ENCODE measurements around the gene DRAXIN. TPM values are rescaled to one million over a fixed set of nuclear protein-coding genes. Genes with fewer than 3 reads are reported as not detected.

Gene DRAXIN
- polyA plus RNA-seq, 12 donors = 0.26 to 0.52 (median 0.35) TPM; not detected in 2

DNA sequence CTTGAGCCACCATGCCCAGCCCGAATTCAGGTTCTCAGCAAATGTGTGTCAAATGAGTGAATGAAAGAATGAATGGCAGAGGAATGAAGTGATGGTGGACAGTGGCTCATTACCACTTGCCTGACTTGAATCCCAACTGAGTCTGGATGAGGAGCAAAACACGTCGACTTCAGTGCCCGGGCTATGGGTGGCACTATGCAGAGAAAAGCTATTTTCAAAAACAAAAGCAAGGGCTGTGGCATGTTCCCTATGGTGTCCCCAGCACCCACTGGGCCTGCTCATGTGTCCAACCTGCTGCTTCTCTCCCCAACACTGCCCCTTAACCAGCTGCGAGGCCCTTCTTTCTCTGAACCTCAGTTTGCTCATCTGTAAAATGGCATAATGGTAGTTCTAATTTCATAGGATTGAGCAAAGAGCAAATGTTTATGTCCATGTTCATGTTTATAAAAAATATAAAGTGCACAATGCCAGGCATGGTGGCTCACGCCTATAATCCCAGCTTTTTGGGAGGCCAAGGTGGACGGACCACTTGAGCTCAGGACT, 6.2 kb upstream of the DRAXIN start:
- DNase-seq = no peak

DNA sequence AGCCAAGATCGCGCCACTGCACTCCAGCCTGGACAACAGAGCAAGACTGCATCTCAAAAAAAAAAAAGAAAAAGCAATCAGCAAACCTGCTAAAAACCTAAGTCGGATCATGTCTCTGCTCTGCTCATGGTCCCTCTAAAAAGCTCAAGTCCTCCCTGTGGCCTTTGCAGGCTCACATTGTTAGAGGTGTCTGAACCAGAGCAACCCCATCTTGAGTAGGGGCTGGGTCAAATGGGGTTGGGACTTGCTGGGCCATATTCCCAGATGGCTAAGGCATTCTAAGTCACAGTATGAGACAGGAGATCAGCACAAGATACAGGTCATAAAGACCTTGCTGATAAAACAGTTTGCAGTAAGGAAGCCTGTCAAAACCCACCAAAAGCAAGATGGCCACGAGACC, 3.0 kb upstream of the DRAXIN start:
- DNase-seq = no peak

DNA sequence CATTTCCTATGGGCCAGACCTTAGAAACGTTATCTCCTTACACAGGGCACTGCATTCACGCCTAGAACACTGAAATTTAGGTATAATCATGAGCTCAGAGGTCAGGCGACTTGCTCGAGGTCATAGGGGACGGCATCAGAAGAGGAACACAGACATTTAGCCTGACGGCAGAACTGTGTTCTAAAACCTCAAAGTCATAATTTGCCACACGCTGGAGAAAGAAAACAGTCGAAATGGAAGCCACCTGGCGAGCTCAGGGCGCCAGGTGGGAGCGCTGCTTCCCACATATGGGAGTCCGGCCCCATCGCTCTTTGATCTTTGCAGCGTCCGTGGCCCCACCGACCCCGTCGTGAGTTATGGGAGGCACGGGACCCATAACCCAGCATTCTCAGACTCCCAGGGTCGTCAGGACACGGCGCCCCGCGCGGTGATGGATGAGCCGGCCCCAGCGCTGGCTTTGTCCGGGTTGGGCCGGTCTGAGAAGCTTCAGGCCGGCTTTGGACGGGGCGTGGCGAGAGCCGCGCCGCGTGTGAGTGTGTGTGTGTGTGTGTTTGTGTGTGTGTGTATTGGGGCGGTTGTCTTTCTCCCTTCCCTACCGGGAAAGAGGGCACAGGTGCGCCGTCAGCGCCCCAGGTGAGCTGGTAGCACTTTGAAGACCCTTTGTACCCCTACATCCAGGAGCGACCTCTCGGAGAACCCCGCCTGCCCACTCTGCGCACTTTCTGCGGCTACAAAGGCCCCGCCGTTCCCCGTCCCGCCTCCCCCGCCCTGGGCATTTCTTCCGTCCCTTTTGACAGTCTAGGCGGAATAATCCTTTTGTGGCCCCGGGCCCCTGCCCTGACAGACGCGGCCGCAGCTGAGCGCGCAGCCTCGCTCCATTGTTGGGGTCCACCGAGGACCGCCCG, 861 bp upstream of the DRAXIN start:
- DNase-seq = no peak

DNA sequence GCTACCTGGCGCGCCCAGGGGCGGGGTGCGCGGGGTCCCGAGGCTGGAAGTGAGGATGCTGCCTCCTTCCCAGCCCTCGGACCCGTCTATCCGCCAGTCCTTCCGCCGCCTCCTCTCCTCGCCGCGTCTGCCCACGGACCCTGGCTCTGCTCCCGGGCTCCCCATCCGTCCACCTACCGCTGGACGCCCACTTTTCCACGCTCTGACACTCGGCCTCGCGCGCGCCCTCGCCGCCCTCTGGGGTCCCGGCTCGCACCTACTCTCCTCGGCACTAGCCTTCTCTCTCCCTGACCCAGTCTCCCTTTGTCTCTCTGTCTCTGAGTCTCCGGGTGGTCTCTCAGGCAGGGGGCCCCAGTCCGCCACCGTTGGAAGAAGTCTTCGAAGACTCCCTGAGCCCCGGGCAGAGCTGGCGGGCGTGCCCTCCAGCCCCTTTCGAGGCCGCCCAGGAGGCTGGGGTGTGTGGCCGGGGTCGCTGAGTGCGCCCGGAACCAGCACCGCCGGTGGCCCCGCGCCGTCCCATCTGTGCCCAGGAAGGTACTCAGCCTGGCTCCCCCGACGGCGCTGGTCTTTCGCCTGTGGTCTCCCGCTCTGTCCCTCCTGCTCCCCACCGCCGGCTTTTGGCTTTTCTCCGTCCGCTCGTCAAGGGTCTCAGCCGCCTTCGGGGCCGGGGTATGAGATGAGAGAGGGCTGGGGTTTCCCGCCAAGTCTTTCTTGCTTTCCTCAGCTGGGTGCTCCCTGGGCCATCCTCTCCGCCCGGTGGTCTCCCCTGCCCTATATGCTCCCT, 610 bp downstream of the DRAXIN start:
- DNase-seq = no peak

DNA sequence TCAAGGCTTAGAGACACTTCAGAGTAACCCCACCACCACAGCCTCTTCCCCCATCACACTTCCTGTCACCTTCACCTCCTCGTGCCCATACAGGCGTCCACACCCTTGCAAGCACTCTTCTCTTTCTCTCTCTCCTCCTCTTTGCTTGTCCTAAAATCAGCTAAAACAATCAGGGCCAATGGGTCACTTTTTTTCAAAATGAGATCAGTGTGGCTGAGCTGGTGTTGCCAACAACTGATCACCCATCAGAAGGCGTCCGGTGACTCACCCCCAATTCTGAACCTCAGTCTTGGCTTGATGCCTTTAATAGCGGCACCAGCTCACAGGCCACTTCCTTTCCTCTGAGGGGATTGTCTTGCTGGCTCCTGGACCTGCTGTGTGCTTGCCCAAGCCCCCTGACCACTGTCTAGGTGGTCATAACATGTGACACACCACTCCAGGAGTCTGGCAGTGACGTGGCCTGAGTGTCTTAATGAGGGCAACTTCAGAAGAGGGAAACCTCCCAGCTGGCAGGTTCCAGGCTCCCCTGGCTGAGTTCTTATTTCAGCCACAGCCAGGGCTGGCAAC, 1.6 kb downstream of the DRAXIN start:
- DNase-seq = no peak

DNA sequence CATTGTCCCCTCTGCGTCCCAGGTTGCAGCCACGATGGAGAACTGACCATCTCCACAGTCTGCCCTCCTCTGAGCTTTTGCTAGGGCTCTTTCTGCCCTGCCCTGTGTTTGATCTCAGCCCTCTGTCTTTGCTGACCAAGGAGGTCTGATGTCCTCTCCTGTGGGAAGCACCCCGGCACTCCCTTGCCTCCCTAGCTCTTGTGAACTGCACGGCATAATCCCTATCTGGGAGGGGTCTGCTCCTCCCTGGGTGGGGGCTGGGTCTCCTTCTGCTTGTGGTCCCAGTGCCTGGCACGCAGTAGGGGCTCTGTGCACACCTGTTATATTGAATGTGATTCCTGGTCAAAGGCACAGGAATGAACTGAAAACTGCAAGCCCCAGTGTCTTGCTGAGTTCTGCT, 2.4 kb downstream of the DRAXIN start:
- no peak for DNase-seq

DNA sequence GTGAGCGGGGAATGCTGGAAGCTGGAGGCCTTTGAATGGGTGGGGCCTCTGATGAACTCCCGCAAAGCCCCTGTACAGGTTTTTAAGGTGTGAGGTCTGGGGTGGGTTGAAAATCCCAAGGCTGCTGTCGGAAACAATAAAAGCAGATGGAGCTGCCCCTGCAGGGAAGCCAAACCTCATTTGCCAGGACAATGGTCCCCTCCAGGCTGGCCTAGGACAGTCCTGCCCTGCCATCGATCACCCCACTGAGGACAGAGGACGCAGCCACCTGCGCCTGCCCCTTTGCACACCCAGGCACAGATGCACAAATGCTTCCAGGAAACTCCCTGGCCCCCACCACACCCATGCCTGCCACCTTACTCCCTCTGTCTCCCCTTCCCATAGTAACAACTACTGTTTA, 4.4 kb downstream of the DRAXIN start:
- DNase-seq = no peak

DNA sequence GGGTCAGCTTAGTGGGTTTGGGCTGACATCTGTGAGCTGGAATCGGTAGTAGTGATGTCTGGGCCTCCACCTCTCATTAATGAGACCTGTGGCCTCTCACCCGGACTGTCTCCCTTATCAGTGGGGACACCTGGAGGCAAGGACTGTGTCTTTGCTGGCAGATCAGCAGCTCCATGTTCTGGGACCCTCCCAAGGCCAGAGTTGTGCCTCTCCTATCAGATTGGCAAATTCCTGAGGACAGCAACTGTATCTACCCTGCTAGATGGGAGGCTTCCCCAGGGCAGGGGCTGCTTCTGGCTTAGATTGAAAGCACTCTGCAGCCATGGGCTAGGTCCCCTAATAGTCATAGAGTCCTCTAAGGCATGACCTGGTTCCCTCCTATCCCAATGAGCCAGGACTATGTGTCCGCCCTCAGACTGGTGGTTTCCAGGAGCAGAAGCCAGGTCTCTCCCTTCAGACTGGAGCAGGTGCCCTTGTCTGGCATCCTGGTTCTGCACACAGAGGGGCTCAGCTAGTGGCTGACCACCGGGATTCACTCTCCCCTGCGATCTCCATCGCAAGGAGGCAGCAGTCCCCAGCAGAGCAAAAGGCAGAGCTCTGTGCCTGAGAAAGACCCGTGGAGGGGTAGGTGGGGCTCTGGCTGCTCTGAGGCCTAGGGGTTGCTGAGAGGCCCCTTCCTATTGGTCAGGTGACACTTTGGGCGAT, 5.8 kb downstream of the DRAXIN start:
- no peak for DNase-seq

DNA sequence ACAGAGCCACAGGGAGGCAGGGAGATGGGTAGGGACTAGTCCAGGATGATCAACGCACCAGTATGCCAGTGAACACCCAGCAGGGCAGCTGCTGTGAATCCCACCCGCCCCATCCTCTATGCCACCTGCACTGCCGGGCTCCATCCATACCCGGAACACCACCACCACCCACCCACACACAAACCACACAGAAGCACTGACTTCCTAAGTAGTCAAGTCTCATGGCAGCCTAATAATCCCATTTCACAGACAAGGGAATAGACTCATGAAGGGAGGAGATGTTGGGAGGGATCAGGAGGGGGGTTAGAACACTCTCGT, 6.3 kb downstream of the DRAXIN start:
- no peak for DNase-seq

DNA sequence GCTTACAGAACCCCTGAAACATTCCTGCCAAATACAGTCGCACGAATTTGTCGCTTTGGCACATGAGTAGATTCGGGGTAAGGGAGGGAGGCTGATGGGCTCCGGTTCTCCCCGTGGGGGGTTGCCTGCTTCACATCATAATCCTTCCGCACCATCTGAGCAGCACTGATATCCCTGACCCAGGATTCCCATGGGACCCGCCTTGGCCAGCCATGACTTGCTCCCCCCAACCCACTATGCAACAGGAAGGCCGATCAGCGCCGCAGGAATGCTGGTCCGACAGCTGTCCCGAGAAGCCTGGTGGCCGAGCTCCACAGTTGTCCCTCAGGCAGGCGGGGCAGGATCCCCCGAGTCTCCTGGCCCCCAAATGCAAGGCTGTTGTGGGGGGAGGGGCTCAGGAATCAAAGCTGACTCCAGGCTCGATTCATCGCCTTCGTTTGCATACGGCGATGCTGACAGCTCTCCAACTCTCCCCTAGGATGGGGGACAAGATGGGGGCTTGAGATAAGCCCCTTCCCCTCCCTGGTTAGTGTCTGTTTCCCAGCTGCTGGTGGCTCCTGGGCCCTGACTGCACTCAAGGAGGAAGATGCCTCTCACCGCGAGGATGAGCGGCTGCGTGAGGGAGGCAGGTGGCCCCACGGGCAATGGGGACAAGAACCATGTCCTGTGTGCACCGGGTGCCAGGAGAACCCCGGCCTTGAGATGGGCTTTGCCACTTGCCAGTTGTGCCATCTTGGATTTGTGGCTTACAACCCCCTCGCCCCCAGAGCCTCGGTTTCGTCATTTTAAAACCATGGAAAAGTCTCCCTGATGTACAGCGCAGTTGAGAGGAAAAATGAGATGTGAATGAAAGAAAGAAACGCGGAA, 9.3 kb downstream of the DRAXIN start:
- DNase-seq = no peak

DNA sequence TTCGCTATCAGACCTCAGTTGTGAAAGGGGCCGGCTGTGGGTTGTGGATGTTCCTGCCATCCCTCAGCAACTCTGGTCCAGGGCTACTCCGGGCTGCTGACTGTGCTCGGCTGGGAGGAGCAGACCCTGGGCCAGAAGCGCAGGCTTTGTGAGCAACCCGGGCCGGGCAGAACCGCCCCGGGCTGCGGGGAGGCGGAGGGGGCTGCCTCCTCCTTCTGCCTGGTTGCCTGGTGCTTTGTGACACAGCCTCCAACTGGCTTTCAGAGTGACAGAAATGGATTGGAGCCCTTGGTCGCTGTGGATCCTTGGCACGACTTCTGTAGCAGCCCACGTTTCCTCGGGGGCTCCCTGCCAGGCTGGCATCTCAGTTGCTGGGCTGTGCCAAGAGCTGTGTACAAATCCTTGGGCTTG, 10.0 kb downstream of the DRAXIN start:
- no peak for DNase-seq

DNA sequence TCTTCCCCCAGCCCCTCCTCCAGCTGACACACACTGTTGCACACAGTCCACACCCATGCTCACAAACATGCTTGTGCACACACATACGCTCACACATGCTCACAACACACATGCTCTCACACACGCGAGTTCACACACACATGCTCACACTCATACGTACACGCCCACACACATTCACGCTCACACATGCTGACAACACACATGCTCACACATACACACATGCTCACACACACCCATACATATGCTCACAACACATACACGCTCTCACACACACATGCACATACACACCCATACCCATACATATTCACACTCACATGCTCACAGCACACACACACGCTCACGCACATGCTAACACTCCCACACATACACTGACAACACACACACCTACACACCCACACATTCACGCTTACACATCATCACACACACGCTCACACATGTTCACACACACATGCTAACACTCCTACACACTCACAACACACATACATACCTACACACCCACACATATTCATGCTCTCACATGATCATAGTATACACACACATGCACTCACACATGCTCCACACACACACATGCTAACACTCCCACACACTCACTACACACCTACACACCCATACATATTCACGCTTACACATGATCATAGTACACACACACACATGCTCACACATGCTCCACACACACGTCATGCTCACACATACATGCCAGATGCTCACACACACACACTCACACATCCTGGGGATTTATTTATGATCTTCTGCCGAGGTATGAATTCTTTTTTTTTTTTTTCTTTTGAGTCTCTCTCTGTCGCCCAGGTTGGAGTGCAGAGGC, 10.7 kb downstream of the DRAXIN start:
- no peak for DNase-seq

DNA sequence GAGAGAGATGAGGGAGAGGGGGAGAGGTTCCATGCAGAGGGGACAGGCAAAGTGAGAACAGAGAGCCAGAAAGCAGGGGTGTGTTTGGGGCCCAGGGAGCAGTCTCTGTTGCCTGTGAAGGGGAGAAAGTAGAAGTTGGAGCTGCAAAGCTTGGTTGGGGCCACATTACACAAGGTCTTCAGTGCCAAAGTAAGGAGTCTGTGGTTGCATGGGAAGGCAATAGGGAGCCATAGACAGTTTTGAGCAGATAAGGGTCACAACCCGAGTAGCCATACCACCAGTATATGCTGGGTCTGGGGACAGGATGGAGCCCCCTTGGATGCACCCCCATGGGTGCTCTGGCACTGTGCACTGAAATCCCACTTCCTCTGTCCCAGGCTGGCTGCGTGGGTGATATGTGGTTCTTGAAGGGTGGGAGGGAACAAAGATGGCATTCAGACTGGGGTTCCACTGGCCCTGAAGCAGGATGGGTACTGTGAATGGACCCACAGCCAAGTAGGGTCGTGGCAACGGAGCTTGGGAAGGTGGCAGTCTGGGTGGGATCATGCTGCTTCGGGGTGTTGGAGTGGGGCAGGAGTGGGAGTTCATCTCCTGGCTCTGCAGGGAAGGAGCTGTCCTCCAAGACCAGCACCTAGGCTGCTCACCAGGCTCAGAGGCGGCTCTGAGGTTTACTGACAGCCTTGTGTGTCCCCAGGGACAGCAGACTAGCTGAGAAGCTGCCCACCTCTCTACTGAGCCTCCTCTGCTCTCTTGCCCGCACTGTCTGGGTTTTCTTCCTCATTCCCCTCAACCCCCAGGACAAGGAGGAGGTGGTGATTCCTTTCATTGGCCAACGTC, 12.1 kb downstream of the DRAXIN start:
- DNase-seq = no peak

DNA sequence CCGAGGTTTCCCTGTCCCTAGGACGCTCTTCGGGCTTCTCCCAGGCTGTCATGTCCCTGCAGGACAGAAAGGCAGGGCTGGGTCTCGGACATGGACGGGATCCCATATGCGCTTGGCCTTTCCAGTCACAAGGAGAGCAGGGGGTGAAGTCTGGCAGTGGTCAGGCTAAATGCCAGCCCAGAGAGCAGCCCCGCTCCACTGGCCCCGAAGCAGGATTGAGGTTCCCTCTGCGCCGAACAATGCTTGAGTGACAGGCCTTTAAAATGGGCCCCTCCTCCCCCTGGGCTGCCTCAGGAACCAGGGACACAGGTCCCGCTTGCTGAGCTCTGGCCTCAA, 12.7 kb downstream of the DRAXIN start:
- DNase-seq = no peak

DNA sequence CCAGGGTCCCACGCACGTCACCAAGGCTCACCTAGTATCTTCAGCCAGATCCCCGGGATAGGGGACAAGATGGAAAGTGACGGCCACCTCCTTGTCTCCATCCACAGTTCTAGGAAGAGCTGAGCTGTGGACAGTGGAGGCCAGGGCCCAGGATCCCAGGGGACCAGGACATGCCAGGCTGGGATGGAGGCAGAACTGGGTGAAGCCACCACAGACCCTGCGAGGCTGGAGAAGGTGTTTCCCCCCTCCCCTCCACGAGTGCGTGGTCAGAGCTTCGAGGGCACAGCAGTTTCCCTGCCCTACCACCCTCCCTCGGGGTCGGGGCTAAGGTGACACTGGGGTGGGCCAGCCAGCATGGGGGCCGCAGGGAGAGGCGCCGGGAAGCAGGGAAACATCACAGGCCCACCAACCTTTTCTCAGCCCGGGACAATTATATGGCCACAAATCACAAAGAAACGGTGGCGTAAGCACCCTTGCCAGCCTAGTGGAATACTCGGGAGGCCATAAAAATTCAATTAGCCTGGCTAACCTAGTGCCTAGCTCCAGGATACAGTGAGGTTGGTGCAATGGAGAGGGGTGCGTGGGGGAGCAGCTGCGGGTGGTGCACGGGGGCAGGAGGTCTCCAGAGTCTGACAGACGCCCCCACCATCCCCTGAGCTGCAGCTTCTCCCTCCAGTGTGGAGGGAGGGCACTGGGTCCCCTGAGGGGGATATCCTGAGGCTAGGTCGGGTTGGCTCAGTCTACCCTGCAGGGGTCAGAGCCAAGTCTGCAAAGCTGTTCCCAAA, 13.4 kb downstream of the DRAXIN start:
- DNase-seq = no peak

DNA sequence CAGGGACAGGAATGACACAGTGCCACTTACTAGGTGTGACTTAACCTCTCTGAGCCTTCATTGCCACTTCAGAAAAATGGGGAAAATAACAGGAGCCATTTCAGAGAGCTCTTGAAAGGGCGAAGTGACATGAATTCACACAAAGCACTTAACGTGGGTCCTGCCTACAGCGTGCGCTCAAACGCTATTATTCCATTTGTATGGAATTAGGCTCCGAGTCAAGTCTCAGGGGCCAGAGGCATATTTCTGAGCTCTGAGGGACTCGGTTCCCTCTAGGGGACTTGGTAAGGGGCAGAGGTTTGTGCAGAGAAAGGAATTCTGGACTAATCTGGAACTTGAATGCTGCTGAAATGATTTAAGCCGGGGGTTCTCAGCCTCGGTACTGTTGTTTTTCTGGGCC, 14.1 kb downstream of the DRAXIN start:
- no peak for DNase-seq

DNA sequence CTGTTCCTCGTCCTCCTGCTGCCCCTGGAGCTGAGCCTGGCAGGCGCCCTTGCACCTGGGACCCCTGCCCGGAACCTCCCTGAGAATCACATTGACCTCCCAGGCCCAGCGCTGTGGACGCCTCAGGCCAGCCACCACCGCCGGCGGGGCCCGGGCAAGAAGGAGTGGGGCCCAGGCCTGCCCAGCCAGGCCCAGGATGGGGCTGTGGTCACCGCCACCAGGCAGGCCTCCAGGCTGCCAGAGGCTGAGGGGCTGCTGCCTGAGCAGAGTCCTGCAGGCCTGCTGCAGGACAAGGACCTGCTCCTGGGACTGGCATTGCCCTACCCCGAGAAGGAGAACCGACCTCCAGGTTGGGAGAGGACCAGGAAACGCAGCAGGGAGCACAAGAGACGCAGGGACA, 14.8 kb downstream of the DRAXIN start:
- no peak for DNase-seq

DNA sequence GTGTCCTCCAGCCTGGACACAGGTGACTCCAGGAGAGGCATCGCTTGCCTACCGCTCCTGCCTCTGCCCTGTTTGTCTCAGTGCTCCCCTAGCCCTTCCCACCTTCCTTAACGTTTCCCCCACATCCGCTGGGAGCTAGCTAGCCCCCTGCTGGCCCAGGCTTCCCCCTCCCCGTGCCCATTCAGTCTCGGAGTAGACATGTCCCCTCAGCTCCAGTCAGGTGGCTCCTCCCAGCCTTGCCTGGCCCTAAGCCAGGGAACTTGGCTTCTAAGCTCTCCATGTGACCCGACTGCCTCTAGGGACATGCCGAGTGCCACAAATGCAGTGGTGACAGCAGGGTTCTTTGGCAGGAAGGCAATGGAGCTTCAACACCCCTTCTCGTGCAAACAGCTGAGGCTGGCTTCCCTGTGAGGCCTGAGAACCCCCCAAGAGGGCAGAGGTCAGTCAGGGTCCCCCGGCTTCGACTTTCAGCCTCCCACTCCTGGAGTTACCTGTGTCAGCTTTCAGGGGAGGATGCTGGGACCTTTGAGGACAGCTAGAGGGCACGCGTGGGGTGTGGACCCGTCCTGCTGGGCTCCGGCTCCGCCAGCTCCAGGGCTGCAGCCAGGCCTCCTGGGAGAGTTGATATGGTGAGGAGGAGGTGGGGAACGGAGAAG, 16.2 kb downstream of the DRAXIN start:
- no peak for DNase-seq

All from muscle of arm (tissue), 12 donors.